Measurements from ENCODE around the gene BMPR1B.

The BMPR1B gene

DNA sequence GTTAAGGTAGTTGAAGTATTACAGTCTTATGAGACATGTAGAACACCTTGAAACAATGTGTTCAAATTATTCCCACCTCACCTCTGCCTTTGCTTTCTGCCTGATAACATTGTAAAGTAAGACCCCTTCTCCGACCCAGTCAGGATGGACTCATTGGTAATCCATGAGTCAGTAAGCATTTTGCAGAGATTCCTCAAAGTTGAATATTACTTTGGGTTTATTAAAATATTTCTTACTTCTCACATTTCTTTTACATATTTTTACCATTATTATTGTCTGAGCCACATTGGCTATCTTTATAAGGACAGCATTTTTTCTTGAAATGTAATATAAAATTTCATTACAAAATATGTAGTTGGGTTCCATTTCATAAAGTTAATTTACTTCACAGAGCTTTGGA, 201.6 kb downstream of the BMPR1B start:
- Histone ChIP-seq H3K36me3 (ENCODE audit: control insufficient read depth in 4 of 4, insufficient read depth in 4 of 4, low read length in 3 of 4) (no peaks in the 10 kb centered on the region), H3K4me3 (ENCODE audit: control insufficient read depth in 1 of 7, extremely low read depth in 1 of 7, insufficient read depth in 4 of 7, low read depth in 2 of 7, low read length in 6 of 7) (no peak overlapping the region), H3K27ac (ENCODE audit: insufficient read depth in 1 of 2, low read depth in 1 of 2, low read length in 2 of 2, poor library complexity in 1 of 2, severe bottlenecking in 2 of 2) (no peak overlapping the region), H3K27me3 (replicated peaks in 2 of 5; ENCODE audit: control insufficient read depth in 4 of 5, insufficient read depth in 5 of 5, low read length in 4 of 5) (no peaks in the 10 kb centered on the region), H3K9me3 (ENCODE audit: control extremely low read depth in 1 of 5, control insufficient read depth in 4 of 5, insufficient read depth in 2 of 5, low read depth in 1 of 5, low read length in 4 of 5) (peaks cover 0 to 2% (median 0%) of the 10 kb centered on the region in 5 experiments), H3K4me1 (ENCODE audit: control extremely low read depth in 1 of 4, control insufficient read depth in 4 of 4, insufficient read depth in 4 of 4, low read length in 3 of 4) (no peaks in the 10 kb centered on the region)
- DNase-seq = no peak
- WGBS (ENCODE audit: insufficient coverage) = no CpG with 5 or more reads among the region's 1 CpG
- POLR2A ChIA-PET = no interaction called here
- CTCF ChIA-PET = no interaction called here

DNA sequence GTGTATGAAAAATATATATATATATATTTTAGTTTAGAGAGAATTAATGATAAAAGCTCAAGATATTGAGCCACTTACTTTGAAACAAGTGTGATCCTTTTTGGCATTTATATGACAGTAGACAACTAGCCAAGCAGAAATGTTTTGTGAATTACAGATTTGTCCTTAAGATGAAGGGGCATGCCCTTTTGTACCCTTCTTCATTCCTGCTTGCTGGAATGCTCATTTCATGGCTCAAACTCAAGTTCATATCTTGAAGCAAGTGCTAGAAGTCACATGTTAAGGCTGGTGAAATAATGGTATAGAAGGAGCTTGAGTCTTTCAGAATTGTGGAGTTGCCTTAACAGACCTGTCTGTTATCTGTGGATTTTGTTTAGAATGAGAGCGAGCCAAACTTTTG, 203.0 kb downstream of the BMPR1B start:
- no peak for DNase-seq
- ChIA-PET CTCF (no interaction called here), POLR2A (no interaction called here)
- Histone ChIP-seq H3K4me3 (ENCODE audit: control insufficient read depth in 1 of 7, extremely low read depth in 1 of 7, insufficient read depth in 4 of 7, low read depth in 2 of 7, low read length in 6 of 7) (no peak overlapping the region), H3K36me3 (ENCODE audit: control insufficient read depth in 4 of 4, insufficient read depth in 4 of 4, low read length in 3 of 4) (no peaks in the 10 kb centered on the region), H3K4me1 (ENCODE audit: control extremely low read depth in 1 of 4, control insufficient read depth in 4 of 4, insufficient read depth in 4 of 4, low read length in 3 of 4) (no peaks in the 10 kb centered on the region), H3K9me3 (ENCODE audit: control extremely low read depth in 1 of 5, control insufficient read depth in 4 of 5, insufficient read depth in 2 of 5, low read depth in 1 of 5, low read length in 4 of 5) (peaks cover 0 to 2% (median 0%) of the 10 kb centered on the region in 5 experiments), H3K27me3 (replicated peaks in 2 of 5; ENCODE audit: control insufficient read depth in 4 of 5, insufficient read depth in 5 of 5, low read length in 4 of 5) (no peaks in the 10 kb centered on the region), H3K27ac (ENCODE audit: insufficient read depth in 1 of 2, low read depth in 1 of 2, low read length in 2 of 2, poor library complexity in 1 of 2, severe bottlenecking in 2 of 2) (no peak overlapping the region)
- WGBS (ENCODE audit: insufficient coverage) = 100% methylated on average over 1 of the region's 1 CpG

DNA sequence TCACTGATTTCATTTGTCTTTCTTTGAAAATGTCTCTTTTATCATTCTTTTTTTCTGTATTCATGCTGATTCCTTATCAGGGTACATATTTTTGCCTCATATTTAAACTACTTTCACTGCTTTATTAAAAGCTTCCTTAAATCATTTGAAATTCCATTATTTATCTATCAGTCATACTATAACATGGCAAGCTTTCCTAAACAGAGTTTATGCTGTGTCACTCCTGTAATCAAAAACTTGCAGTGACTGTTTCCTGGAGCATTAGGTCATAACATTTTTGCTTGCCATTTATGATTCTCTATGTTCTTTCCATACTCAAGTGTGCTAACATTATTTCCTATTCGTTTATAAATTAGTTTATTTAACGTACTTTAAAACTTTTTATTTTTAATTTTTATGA, 203.7 kb downstream of the BMPR1B start:
- no peak overlapping the region for H3K27ac ChIP-seq (ENCODE audit: insufficient read depth in 1 of 2, low read depth in 1 of 2, low read length in 2 of 2, poor library complexity in 1 of 2, severe bottlenecking in 2 of 2)
- WGBS (ENCODE audit: insufficient coverage) = no CpG with 5 or more reads among the region's 2 CpGs
- H3K27me3 ChIP-seq (replicated peaks in 2 of 5; ENCODE audit: control insufficient read depth in 4 of 5, insufficient read depth in 5 of 5, low read length in 4 of 5) = no peaks in the 10 kb centered on the region
- no peaks in the 10 kb centered on the region for H3K4me1 ChIP-seq (ENCODE audit: control extremely low read depth in 1 of 4, control insufficient read depth in 4 of 4, insufficient read depth in 4 of 4, low read length in 3 of 4)
- ChIA-PET CTCF (no interaction called here), POLR2A (no interaction called here)
- H3K9me3 ChIP-seq (ENCODE audit: control extremely low read depth in 1 of 5, control insufficient read depth in 4 of 5, insufficient read depth in 2 of 5, low read depth in 1 of 5, low read length in 4 of 5) = peaks cover 0 to 2% (median 0%) of the 10 kb centered on the region in 5 experiments
- H3K36me3 ChIP-seq (ENCODE audit: control insufficient read depth in 4 of 4, insufficient read depth in 4 of 4, low read length in 3 of 4) = no peaks in the 10 kb centered on the region
- no peak overlapping the region for H3K4me3 ChIP-seq (ENCODE audit: control insufficient read depth in 1 of 7, extremely low read depth in 1 of 7, insufficient read depth in 4 of 7, low read depth in 2 of 7, low read length in 6 of 7)
- no peak for DNase-seq

DNA sequence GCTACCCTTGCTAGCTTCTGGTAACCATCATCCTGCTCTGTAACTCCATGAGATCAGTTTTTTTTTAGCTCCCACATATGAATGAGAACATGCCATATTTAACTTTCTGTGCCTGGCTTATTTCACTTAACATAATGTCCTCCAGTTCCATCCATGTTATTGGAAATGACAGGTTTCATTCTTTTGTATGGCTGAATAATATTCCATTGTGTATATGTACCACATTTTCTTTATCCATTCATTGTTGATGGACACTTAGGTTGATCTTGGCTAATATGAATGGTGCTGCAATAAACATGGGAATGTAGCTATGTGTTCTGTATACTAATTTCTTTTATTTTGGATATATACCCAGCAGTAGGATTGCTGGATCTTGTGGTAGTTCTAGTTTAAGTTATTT, 204.7 kb downstream of the BMPR1B start:
- Histone ChIP-seq H3K36me3 (ENCODE audit: control insufficient read depth in 4 of 4, insufficient read depth in 4 of 4, low read length in 3 of 4) (no peaks in the 10 kb centered on the region), H3K4me3 (ENCODE audit: control insufficient read depth in 1 of 7, extremely low read depth in 1 of 7, insufficient read depth in 4 of 7, low read depth in 2 of 7, low read length in 6 of 7) (no peak overlapping the region), H3K4me1 (ENCODE audit: control extremely low read depth in 1 of 4, control insufficient read depth in 4 of 4, insufficient read depth in 4 of 4, low read length in 3 of 4) (no peaks in the 10 kb centered on the region), H3K9me3 (ENCODE audit: control extremely low read depth in 1 of 5, control insufficient read depth in 4 of 5, insufficient read depth in 2 of 5, low read depth in 1 of 5, low read length in 4 of 5) (peaks cover 0 to 2% (median 0%) of the 10 kb centered on the region in 5 experiments), H3K27me3 (replicated peaks in 2 of 5; ENCODE audit: control insufficient read depth in 4 of 5, insufficient read depth in 5 of 5, low read length in 4 of 5) (no peaks in the 10 kb centered on the region), H3K27ac (ENCODE audit: insufficient read depth in 1 of 2, low read depth in 1 of 2, low read length in 2 of 2, poor library complexity in 1 of 2, severe bottlenecking in 2 of 2) (no peak overlapping the region)
- no peak for DNase-seq
- POLR2A ChIA-PET = no interaction called here
- CTCF ChIA-PET = no interaction called here

DNA sequence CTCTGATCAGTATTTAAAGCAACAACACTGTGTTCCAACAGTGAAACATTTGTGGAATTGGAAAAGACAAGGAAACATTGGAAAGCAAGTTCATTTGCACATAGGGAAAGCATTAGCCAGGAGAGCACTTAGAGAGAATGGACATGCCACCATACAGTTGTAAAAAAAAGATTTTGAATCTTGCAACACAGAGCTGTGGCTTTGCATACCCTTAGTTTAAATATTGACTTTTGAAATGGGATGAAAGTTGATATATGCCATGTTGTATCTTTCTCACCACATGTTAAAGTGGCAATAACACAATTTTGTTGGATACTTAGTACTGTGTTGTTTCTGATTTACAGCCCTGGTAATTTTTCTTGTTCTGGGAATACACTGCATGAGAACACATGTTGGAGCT, 208.1 kb downstream of the BMPR1B start:
- Histone ChIP-seq H3K36me3 (ENCODE audit: control insufficient read depth in 4 of 4, insufficient read depth in 4 of 4, low read length in 3 of 4) (no peaks in the 10 kb centered on the region), H3K9me3 (ENCODE audit: control extremely low read depth in 1 of 5, control insufficient read depth in 4 of 5, insufficient read depth in 2 of 5, low read depth in 1 of 5, low read length in 4 of 5) (peaks cover 0 to 2% (median 0%) of the 10 kb centered on the region in 5 experiments), H3K27ac (ENCODE audit: insufficient read depth in 1 of 2, low read depth in 1 of 2, low read length in 2 of 2, poor library complexity in 1 of 2, severe bottlenecking in 2 of 2) (no peak overlapping the region), H3K4me3 (ENCODE audit: control insufficient read depth in 1 of 7, extremely low read depth in 1 of 7, insufficient read depth in 4 of 7, low read depth in 2 of 7, low read length in 6 of 7) (no peak overlapping the region), H3K27me3 (replicated peaks in 2 of 5; ENCODE audit: control insufficient read depth in 4 of 5, insufficient read depth in 5 of 5, low read length in 4 of 5) (no peaks in the 10 kb centered on the region), H3K4me1 (ENCODE audit: control extremely low read depth in 1 of 4, control insufficient read depth in 4 of 4, insufficient read depth in 4 of 4, low read length in 3 of 4) (no peaks in the 10 kb centered on the region)
- POLR2A ChIA-PET = no interaction called here
- no peak for DNase-seq
- CTCF ChIA-PET = no interaction called here

DNA sequence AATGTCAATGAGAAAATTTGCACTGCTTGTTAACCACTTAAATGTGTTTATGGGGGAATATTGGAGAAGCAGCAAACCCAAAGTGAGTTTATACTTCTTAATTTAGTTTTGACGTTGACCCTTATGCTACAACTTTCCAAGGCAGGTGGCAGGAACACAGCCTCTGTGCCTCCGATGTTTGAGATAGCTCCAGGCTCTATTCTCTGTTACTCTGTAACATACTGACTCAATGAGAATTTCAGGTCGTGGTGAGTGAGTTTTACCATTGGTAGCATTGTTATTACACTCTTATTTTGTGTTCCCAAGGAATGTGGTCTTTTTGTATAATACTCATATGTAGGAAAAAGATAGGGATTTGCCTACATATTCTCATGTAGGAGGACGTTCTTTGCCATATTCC, 210.7 kb downstream of the BMPR1B start:
- Histone ChIP-seq H3K4me1 (ENCODE audit: control extremely low read depth in 1 of 4, control insufficient read depth in 4 of 4, insufficient read depth in 4 of 4, low read length in 3 of 4) (no peaks in the 10 kb centered on the region), H3K27me3 (replicated peaks in 2 of 5; ENCODE audit: control insufficient read depth in 4 of 5, insufficient read depth in 5 of 5, low read length in 4 of 5) (no peaks in the 10 kb centered on the region), H3K9me3 (ENCODE audit: control extremely low read depth in 1 of 5, control insufficient read depth in 4 of 5, insufficient read depth in 2 of 5, low read depth in 1 of 5, low read length in 4 of 5) (peaks cover 0 to 2% (median 0%) of the 10 kb centered on the region in 5 experiments), H3K4me3 (ENCODE audit: control insufficient read depth in 1 of 7, extremely low read depth in 1 of 7, insufficient read depth in 4 of 7, low read depth in 2 of 7, low read length in 6 of 7) (no peak overlapping the region), H3K27ac (ENCODE audit: insufficient read depth in 1 of 2, low read depth in 1 of 2, low read length in 2 of 2, poor library complexity in 1 of 2, severe bottlenecking in 2 of 2) (no peak overlapping the region), H3K36me3 (ENCODE audit: control insufficient read depth in 4 of 4, insufficient read depth in 4 of 4, low read length in 3 of 4) (no peaks in the 10 kb centered on the region)
- 100% methylated on average over 1 of the region's 4 CpGs for WGBS (ENCODE audit: insufficient coverage)
- CTCF ChIA-PET = no interaction called here
- no peak for DNase-seq
- POLR2A ChIA-PET = no interaction called here

DNA sequence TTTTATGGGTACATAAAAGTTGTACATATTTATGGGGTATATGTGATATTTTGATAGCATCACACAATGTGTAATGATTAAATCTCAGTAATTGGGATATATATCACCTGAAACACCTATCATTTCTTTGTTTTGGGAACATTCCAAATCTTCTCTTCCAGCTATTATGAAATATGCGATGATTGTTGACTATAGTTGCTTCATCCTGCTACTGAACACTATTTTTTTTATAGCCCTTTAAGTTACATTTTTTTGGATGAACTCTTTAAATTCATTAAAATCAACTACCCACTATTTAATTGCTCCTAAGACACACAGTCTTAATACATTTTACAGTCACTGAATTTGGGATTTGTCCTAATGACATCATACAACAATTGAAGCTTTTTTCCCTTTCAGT, 212.9 kb downstream of the BMPR1B start:
- CTCF ChIA-PET = no interaction called here
- Histone ChIP-seq H3K4me3 (ENCODE audit: control insufficient read depth in 1 of 7, extremely low read depth in 1 of 7, insufficient read depth in 4 of 7, low read depth in 2 of 7, low read length in 6 of 7) (no peak overlapping the region), H3K9me3 (ENCODE audit: control extremely low read depth in 1 of 5, control insufficient read depth in 4 of 5, insufficient read depth in 2 of 5, low read depth in 1 of 5, low read length in 4 of 5) (no peaks in the 10 kb centered on the region), H3K4me1 (ENCODE audit: control extremely low read depth in 1 of 4, control insufficient read depth in 4 of 4, insufficient read depth in 4 of 4, low read length in 3 of 4) (no peaks in the 10 kb centered on the region), H3K27ac (ENCODE audit: insufficient read depth in 1 of 2, low read depth in 1 of 2, low read length in 2 of 2, poor library complexity in 1 of 2, severe bottlenecking in 2 of 2) (no peak overlapping the region), H3K27me3 (replicated peaks in 2 of 5; ENCODE audit: control insufficient read depth in 4 of 5, insufficient read depth in 5 of 5, low read length in 4 of 5) (no peaks in the 10 kb centered on the region), H3K36me3 (ENCODE audit: control insufficient read depth in 4 of 4, insufficient read depth in 4 of 4, low read length in 3 of 4) (no peaks in the 10 kb centered on the region)
- no CpG with 5 or more reads among the region's 1 CpG for WGBS (ENCODE audit: insufficient coverage)
- POLR2A ChIA-PET = no interaction called here
- no peak for DNase-seq

DNA sequence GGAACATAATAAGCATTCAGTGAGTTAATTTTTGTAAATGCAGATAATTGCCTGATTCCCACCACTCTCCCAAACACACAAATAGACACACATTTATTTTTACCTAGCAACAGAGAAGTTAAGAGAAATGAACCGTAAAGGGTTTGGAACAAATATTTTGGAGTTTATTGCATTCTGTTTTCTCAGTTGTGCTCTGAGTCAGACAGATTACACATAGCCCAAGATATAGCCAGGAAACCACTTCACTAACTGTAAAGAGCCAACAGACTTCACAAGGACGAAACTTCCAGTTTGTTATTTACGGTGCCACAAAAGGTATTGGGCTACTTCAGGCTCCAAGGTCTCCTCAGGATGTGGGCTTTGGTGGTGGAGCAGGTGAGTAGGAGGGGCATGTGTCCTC, 217.0 kb downstream of the BMPR1B start:
- whole genome bisulfite sequencing (ENCODE audit: insufficient coverage) = no CpG with 5 or more reads among the region's 3 CpGs
- ChIA-PET POLR2A (no interaction called here), CTCF (no interaction called here)
- Histone ChIP-seq H3K27me3 (replicated peaks in 2 of 5; ENCODE audit: control insufficient read depth in 4 of 5, insufficient read depth in 5 of 5, low read length in 4 of 5) (no peaks in the 10 kb centered on the region), H3K36me3 (ENCODE audit: control insufficient read depth in 4 of 4, insufficient read depth in 4 of 4, low read length in 3 of 4) (no peaks in the 10 kb centered on the region), H3K27ac (ENCODE audit: insufficient read depth in 1 of 2, low read depth in 1 of 2, low read length in 2 of 2, poor library complexity in 1 of 2, severe bottlenecking in 2 of 2) (no peak overlapping the region), H3K4me3 (ENCODE audit: control insufficient read depth in 1 of 7, extremely low read depth in 1 of 7, insufficient read depth in 4 of 7, low read depth in 2 of 7, low read length in 6 of 7) (no peak overlapping the region), H3K4me1 (ENCODE audit: control extremely low read depth in 1 of 4, control insufficient read depth in 4 of 4, insufficient read depth in 4 of 4, low read length in 3 of 4) (no peaks in the 10 kb centered on the region), H3K9me3 (ENCODE audit: control extremely low read depth in 1 of 5, control insufficient read depth in 4 of 5, insufficient read depth in 2 of 5, low read depth in 1 of 5, low read length in 4 of 5) (no peaks in the 10 kb centered on the region)
- no peak for DNase-seq
